ENCODE measurements around the gene CTXN1. TPM values are rescaled to one million over a fixed set of nuclear protein-coding genes. Genes with fewer than 3 reads are reported as not detected.

CTXN1 gene
- total and polyA plus RNA-seq, 2 donors (not counting 1 experiment from before 2014, with no cell fraction given): not detected

GRCh38 chr19:7968008-7968795 lies 42.3 kb upstream of the CTXN1 start:
- no peak overlapping the region for H3K4me3 Mint-ChIP-seq
- no peaks in the 10 kb centered on the region for H3K27me3 Mint-ChIP-seq
- POLR2A ChIA-PET: no interaction called here
- H3K27ac ChIP-seq (ENCODE audit: low read length in 2 of 2): no peak overlapping the region
- peaks cover 3 to 60% of the 10 kb centered on the region in 2 experiments for H3K36me3 ChIP-seq (replicated peaks in 1 of 2; ENCODE audit: control extremely low read depth in 1 of 2, control insufficient read depth in 1 of 2, extremely low read depth in 1 of 2, insufficient read depth in 2 of 2, low read length in 1 of 2)
- no peak overlapping the region for H3K27ac Mint-ChIP-seq
- H3K9me3 Mint-ChIP-seq (ENCODE audit: insufficient read depth): no peaks in the 10 kb centered on the region
- DNase-seq (no peak), ATAC-seq (ENCODE audit: low read depth) (no peak)
- CTCF ChIA-PET: interaction anchor here (0.7 kb wide), 1 partner anchor 32 kb away, joined by 3 read pairs; no protein-coding TSS in a partner anchor
- H3K4me1 ChIP-seq (ENCODE audit: control insufficient read depth in 2 of 2, insufficient read depth in 2 of 2, low read length in 2 of 2): no peaks in the 10 kb centered on the region
- no peaks in the 10 kb centered on the region for H3K79me2 ChIP-seq (ENCODE audit: control insufficient read depth, insufficient read depth, low read length)
- no peaks in the 10 kb centered on the region for H3K4me1 Mint-ChIP-seq
- no peak for TF ChIP-seq CTCF (IDR thresholded peaks at IDR 0.05)
- no peak for TF ChIP-seq EZH2 (IDR thresholded peaks at IDR 0.05; ENCODE audit: borderline replicate concordance, insufficient read depth, low read depth, low read length, poor library complexity, severe bottlenecking)
- H3K9ac ChIP-seq (ENCODE audit: low read length): no peak overlapping the region
- H3K4me2 ChIP-seq (replicated peaks; ENCODE audit: low read depth, low read length, poor library complexity, severe bottlenecking): no peak overlapping the region
- no peaks in the 10 kb centered on the region for H3K9me3 ChIP-seq (ENCODE audit: control extremely low read depth in 1 of 3, control insufficient read depth in 2 of 3, insufficient read depth in 1 of 3, low read length in 2 of 3)
- H4K20me1 ChIP-seq (ENCODE audit: control insufficient read depth, insufficient read depth, low read length, poor library complexity, severe bottlenecking): no peaks in the 10 kb centered on the region
- WGBS (ENCODE audit: insufficient coverage): 96% methylated on average over 12 of the region's 15 CpGs
- no peak overlapping the region for H2AFZ ChIP-seq (ENCODE audit: insufficient read depth, low read depth, low read length, poor library complexity, severe bottlenecking)
- intact Hi-C loops (cut with micrococcal nuclease): no loop called here
- H3K4me3 ChIP-seq (ENCODE audit: control extremely low read depth in 1 of 5, extremely low read depth in 1 of 5, insufficient read depth in 1 of 5, low read depth in 2 of 5, low read length in 4 of 5): no peak overlapping the region
- no peaks in the 10 kb centered on the region for H3K27me3 ChIP-seq (replicated peaks in 1 of 4; ENCODE audit: control extremely low read depth in 1 of 4, control insufficient read depth in 3 of 4, insufficient read depth in 4 of 4, low read length in 3 of 4)

- Histone ChIP-seq H3K4me1 (ENCODE audit: control insufficient read depth in 2 of 2, insufficient read depth in 2 of 2, low read length in 2 of 2) (no peaks in the 10 kb centered on the region), H3K79me2 (ENCODE audit: control insufficient read depth, insufficient read depth, low read length) (no peaks in the 10 kb centered on the region), H3K27ac (ENCODE audit: low read length in 2 of 2) (no peak overlapping the region), H2AFZ (ENCODE audit: insufficient read depth, low read depth, low read length, poor library complexity, severe bottlenecking) (no peak overlapping the region), H4K20me1 (ENCODE audit: control insufficient read depth, insufficient read depth, low read length, poor library complexity, severe bottlenecking) (no peaks in the 10 kb centered on the region), H3K4me2 (replicated peaks; ENCODE audit: low read depth, low read length, poor library complexity, severe bottlenecking) (no peak overlapping the region), H3K9me3 (ENCODE audit: control extremely low read depth in 1 of 3, control insufficient read depth in 2 of 3, insufficient read depth in 1 of 3, low read length in 2 of 3) (no peaks in the 10 kb centered on the region), H3K27me3 (replicated peaks in 1 of 4; ENCODE audit: control extremely low read depth in 1 of 4, control insufficient read depth in 3 of 4, insufficient read depth in 4 of 4, low read length in 3 of 4) (no peaks in the 10 kb centered on the region), H3K36me3 (replicated peaks in 1 of 2; ENCODE audit: control extremely low read depth in 1 of 2, control insufficient read depth in 1 of 2, extremely low read depth in 1 of 2, insufficient read depth in 2 of 2, low read length in 1 of 2) (peaks cover 3 to 62% of the 10 kb centered on the region in 2 experiments), H3K4me3 (ENCODE audit: control extremely low read depth in 1 of 5, extremely low read depth in 1 of 5, insufficient read depth in 1 of 5, low read depth in 2 of 5, low read length in 4 of 5) (no peak overlapping the region), H3K9ac (ENCODE audit: low read length) (no peak overlapping the region)
- 96% methylated on average over 6 of the region's 12 CpGs for WGBS (ENCODE audit: insufficient coverage)
- Mint-ChIP-seq H3K4me1 (no peaks in the 10 kb centered on the region), H3K4me3 (no peak overlapping the region), H3K27me3 (no peaks in the 10 kb centered on the region), H3K9me3 (ENCODE audit: insufficient read depth) (no peaks in the 10 kb centered on the region), H3K27ac (no peak overlapping the region)
- no peak for TF ChIP-seq EZH2 (IDR thresholded peaks at IDR 0.05; ENCODE audit: borderline replicate concordance, insufficient read depth, low read depth, low read length, poor library complexity, severe bottlenecking)
- no peak for TF ChIP-seq CTCF (IDR thresholded peaks at IDR 0.05)
- no peak for ATAC-seq (ENCODE audit: low read depth)
- POLR2A ChIA-PET: no interaction called here
- no peak for DNase-seq
- intact Hi-C loops (cut with micrococcal nuclease): no loop called here
- CTCF ChIA-PET: interaction anchor here (0.6 kb wide), 1 partner anchor 649 kb away, joined by 3 read pairs; no protein-coding TSS in a partner anchor
Observed at GRCh38 chr19:7965921-7966665, 40.2 kb upstream of the CTXN1 start.
